ENCODE measurements around the gene IL17RC. TPM values are rescaled to one million over a fixed set of nuclear protein-coding genes. Genes with fewer than 3 reads are reported as not detected.
"Not testable (repeated sequence)": the region's sequence is repeated elsewhere in the genome, so short reads cannot be mapped to it uniquely, and the experiment has no call there.

The IL17RC gene, protein sequence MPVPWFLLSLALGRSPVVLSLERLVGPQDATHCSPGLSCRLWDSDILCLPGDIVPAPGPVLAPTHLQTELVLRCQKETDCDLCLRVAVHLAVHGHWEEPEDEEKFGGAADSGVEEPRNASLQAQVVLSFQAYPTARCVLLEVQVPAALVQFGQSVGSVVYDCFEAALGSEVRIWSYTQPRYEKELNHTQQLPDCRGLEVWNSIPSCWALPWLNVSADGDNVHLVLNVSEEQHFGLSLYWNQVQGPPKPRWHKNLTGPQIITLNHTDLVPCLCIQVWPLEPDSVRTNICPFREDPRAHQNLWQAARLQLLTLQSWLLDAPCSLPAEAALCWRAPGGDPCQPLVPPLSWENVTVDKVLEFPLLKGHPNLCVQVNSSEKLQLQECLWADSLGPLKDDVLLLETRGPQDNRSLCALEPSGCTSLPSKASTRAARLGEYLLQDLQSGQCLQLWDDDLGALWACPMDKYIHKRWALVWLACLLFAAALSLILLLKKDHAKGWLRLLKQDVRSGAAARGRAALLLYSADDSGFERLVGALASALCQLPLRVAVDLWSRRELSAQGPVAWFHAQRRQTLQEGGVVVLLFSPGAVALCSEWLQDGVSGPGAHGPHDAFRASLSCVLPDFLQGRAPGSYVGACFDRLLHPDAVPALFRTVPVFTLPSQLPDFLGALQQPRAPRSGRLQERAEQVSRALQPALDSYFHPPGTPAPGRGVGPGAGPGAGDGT
- 33.3 TPM for total RNA-seq

DNA sequence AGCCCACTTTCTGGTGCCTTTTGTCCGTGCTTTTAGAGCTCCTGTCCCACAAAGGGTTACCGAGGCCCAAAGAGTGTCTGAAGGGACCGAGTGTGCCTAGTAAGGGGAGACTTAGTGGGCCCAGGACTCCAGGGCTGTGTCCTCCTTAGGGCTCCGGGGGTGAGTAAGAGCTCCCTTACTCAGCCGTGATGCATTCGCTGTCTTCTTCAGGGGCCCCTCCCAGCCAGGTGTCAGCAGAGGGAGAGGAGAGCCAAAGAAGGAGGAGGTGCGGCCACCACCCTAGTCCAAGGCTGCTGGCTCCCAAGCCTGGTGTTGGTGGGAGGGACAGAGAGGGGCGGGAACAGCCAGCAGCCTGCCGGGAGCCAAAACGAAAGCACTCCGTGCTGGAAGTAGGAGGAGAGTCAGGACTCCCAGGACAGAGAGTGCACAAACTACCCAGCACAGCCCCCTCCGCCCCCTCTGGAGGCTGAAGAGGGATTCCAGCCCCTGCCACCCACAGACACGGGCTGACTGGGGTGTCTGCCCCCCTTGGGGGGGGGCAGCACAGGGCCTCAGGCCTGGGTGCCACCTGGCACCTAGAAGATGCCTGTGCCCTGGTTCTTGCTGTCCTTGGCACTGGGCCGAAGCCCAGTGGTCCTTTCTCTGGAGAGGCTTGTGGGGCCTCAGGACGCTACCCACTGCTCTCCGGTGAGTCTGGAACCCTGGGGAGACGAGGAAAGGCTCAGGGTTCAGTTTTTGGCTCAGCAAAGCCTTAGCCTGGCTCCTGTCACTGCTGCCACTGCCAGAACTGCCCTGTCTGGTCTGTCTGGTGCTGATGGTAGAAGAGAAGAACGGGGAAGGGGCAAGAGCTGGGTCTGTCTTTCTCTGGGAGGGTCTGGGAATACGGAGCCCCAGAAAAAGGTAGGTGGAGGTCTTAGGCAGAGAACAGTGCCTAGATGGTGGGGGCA, at the start of gene IL17RC:
Gene IL17RC, plus strand, starts transcription at position 365 of the 947 bp plus-strand sequence. Its CDS starts 218 bp downstream, at position 583.
- peak; percentile 86 for DNase-seq (ENCODE audit: low spot score)

DNA sequence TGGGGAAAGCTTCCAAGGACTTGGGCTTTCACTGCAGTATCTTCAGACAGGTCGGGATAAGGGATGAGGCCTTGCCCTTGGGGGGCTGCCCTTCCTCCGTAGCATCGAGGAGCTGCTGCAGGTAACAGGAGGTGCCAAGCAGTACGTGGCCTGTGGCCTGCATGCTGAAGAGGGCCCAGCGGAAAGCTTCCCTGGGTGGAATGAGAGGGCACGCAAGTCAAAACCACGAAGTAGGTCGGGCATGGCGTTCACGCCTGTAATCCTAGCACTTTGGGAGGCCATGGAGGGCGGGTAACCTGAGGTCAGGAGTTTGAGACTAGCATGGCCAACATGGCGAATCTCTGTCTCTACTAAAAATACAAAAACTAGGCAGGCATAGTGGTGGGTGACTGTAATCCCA, 49.8 kb upstream of the IL17RC start:
- DNase-seq (ENCODE audit: low spot score): no peak

DNA sequence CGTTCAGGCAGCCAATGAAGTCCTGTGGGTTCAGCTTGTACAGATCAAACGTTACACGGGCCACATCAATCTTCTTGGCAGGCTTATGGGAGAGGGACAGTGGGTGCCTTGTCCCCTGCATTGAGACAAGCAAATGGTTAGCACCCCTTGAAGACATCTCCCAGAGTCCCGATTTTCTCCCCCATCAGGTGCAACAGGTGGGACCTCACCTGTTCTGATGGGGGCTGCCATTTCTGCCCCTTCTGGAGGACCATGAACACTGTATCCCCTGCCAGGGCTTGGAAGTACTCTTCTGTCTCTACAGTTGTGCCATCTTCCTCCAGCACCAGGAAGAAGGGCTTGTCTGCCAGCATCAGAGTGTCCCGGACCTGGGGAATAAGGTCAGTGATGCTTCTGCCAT, 46.9 kb upstream of the IL17RC start:
- no peak for DNase-seq (ENCODE audit: low spot score)

DNA sequence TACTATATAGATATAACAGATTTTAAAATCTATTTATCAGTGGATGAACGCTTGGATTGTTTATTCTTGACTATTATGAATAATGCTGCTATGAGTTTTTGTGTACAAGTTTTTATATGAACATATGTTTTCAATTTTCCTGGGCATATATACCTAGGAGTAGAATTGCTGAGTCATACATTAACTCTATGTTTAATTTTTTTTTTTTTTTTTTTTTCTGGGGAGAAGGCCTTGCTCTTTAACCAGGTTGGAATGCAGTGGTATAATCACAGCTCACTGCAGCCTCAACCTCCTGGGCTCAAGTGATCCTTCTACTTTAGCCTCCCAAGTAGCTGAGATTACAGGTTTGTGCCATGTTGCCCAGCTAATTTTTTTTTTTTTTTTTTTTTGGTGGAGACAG, 45.9 kb upstream of the IL17RC start:
- no peak for DNase-seq (ENCODE audit: low spot score)

DNA sequence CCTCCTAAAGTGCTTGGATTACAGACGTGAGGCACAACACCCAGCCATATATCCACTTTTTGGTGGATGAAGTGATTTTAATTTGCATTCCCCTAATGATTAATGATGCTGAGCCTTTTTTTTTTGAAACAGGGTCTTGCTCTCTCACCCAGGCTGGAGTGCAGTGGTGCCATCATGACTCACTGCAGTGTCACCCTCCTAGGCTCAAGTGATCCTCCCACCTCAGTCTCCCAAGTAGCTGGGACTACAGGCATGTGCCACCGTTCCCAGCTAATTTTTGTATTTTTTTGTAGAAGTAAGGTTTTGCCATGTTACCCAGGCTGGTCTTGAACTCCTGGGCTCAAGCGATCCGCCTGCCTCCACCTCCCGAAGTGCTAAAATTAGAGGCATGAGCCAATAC, 44.8 kb upstream of the IL17RC start:
- DNase-seq (ENCODE audit: low spot score): not testable (repeated sequence)

DNA sequence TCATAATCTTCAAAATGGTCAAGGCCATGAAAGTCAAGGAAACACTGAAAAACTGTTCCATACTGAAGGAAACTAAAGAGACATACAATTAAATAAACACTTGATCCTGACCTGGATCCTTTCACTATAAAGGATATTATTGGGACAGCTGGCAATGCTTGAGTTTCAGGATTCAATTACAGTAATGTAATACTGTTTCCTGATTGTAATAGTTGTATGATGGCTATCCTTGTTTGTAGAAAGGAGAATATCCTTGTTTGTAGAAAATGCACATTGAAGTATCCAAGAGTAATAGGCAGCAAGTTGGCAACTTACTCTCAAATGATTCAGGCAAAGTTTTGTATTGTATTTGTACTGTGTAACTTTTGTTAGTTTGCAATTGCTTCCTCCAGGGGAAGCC, 41.5 kb upstream of the IL17RC start:
- no peak for DNase-seq (ENCODE audit: low spot score)

DNA sequence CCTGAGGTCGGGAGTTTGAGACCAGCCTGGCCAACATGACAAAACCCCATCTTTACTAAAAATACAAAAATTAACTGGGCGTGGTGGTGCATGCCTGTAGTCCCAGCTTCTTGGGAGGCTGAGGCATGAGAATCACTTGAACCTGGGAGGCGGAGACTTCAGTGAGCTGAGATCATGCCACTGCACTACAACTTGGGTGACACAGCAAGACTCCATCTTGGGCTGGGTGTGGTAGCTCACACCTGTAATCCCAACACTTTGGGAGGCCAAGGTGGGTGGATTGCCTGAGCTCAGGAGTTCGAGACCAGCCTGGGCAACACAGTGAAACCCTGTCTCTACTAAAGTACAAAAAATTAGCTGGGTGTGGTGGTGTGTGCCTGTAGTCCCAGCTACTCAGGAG, 40.6 kb upstream of the IL17RC start:
- DNase-seq (ENCODE audit: low spot score): not testable (repeated sequence)

DNA sequence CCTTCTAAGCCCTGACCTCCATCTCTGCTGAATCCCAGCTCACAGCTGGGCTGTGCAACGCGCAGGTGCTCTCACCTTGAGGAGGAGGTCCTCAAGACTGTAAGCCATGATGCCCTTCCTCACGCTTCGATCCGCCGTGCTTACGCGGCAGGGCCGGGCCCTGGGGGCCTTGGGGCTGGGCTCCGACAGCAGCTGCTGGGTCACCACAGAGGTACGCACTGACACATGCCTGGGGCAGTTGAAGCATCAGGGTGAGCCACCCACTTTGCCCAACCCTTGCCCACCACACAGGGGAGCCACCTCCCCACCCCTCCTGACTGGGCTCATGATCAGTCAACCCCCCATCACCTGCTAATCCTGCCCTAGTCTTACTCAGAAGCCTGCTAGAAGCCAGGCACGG, 39.9 kb upstream of the IL17RC start:
- no peak for DNase-seq (ENCODE audit: low spot score)

DNA sequence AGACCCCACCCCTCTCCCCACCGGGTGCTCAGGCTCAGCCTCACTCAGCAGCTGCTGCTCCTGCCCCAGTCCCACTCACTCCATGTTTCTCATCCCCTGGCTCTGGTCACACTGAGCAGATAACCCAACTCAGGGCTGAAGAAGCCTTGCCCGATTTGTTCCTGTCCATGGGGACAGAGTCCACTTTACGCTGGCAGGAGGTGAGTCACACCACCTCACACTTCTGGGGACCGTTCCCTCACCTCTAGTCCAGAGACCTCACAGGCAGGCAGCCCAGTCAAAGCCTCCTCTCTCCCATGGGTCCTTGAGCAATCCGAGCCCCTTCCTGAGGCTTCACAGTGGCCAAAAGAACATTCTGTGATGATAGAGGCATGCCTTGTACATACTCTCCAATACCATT, 38.2 kb upstream of the IL17RC start:
- DNase-seq (ENCODE audit: low spot score): peak; percentile 80

DNA sequence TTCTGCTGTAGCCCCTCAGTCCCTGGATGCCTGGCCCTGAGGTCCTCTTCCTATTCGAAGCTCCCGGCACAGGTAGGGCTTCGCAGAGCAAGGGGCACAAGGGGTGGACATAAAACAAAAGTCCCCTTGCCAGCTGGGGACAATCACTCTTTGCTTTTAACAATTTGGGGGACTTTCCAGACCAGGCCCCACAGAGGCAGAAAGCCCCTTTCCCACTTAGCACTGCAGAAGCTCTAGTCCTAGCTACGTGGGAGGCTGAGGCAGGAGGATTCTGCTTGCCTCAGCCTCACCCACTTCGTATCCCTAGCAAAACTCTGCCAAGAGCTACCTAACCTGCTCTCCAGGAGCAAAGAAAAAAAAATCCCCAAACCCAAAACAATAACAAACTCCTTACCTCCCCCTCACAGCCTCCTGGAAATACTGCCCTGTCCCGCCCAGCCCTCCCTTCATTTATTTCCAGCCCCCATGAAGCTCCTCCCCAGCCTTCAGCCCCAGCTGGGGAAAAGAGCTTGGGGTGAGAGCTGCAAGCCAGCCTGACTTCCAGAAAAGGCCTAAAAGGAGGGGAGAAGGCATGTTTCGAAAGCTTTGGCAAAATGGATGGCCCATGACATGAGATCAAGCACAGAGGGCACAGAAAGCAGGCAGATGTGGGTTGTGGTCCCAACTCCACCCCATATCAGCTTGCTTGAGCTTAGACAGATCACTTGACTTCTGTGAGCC, 36.9 kb upstream of the IL17RC start, which contains the start of gene CIDEC:
Gene CIDEC, minus strand, starts transcription at position 424 of the 720 bp plus-strand sequence. CDS start 1,767 bp downstream, outside the sequence.
- no peak for DNase-seq (ENCODE audit: low spot score)

DNA sequence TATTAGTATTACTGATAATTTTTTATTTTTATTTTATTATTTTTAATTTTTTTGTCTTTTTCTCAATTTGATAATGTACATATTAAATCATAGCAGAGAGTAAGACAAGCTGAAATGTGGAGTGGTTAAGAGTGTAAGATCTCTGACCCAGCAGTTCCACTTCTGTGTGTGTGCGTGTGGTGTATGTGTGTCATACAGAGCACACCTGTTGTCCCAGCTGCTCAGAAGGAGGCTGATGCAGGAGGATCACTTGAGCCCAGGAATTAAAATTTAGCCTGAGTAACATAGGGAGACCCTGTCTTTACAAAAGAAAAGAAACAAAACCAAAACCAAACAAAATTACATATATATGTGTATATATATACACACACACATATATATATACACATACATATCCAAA, 35.5 kb upstream of the IL17RC start:
- no peak for DNase-seq (ENCODE audit: low spot score)

DNA sequence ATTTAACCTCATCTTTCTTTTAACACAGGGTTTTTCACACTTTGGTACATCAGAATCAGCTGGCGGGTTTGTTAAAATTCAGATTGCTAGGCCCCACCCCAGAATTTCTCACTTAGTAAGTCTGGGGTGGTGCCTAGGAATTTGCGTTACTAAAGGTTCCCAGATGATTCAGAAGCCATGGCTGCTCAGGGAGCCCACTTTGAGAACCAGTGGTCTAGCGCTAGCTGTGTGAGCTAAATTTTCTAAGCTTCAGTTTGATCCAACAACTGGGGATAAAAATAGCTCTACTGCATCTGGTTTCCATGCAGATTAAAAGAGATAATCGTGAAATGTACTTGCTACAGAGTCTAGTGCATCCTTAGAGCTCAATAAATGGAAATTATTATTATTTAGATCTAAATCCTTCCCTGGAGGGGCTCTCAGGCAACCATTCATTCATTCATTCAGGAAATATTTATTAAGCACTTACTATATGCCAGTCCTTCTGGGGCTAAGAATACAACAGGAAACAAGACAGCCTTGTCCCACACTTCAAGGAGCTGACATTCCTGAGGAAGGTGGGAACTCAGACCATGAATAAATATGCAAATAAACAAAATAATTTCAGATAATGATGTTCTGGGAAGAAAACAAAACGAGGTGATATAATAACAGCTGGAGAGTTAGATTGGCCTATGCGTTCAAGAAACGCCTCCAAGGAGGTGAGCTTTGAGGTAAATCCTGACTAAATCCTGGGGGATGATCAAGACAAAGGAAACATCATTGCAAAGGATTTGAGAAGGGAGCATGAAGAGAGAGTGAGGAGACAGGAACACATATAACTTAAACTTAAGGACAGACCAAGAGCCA, 33.0 kb upstream of the IL17RC start:
- no peak for DNase-seq (ENCODE audit: low spot score)

DNA sequence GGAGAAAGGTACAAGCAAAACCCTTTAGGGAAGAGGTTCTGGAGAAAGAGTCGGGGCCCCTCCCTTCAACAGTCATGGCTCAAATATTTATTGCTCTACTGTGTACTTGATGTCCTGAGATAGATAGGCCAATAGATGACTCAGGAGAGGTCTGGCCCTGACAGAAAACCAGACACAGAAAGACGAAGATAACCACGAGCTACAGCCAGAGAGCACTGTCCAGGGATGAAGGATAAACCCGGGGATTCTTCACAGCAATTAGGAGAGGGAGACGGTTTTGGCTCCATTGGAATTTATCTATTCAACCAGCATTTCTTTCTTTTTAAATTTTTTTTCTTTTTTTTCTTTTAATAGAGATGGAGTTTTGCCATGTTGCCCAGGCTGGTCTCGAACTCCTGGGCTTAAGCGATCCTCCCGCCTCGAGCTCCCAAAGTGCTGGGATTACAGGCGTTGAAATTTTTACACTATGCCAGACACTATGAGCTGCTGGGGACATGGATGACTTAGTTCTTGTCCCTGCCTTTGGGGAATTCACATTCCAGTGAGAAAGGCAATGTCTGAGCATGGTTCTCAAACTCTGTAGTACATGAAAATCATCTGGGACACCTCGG, 32.2 kb upstream of the IL17RC start:
- DNase-seq (ENCODE audit: low spot score): no peak

DNA sequence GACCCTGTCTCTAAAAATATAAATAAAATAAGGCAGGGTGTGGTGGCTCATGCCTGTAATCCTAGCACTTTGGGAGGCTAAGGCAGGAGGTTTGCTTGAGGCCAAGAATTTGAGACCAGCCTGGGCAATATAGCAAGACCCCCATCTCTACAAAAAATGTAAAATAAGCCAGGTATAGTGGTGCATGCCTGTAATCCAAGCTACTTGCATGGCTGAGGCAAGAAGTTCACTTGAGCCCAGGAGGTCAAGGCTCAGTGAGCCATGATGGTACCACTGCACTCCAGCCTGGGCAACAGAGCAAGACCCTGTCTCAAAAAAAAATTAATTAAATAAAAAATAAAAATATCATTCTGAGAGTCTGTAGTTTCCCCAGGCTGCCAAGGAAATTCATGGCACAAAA, 30.6 kb upstream of the IL17RC start:
- DNase-seq (ENCODE audit: low spot score): no peak

DNA sequence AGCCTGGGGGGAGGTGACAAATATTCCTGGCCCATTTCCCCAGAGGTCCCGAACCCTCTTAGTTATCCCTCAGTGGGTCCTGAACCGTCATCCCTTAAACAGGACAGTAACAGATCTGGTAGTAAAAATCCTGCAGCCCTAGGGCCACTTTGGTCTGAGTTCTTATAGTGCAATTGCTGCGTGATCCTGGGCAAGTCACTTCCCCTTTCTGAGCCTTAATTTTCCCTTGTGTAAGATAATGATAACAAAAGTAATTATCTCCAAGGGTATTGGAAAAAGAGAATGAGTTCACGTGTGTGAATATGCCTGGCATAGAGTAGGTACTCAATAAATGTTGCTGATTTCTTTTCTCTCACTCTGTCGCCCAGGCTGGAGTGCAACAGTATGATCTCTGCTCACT, 29.4 kb upstream of the IL17RC start:
- no peak for DNase-seq (ENCODE audit: low spot score)

DNA sequence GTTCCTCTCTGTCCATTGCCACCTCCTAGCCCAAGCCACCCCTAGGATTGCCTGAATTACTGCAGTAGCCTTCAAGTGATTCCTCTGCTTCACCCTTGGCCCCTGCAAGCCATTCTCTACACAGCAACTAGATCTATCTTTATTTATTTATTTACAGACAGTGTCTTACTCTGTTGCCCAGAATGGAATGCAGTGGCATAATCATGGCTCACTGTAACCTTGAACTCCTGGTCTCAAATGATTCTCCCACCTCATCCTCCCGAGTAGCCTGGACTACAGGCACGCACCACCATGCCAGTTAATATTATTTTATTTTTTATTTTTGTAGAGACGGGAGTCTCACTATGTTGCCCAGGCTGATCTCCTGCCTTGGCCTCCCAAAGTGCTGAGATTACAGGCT, 28.4 kb upstream of the IL17RC start:
- DNase-seq (ENCODE audit: low spot score): no peak

DNA sequence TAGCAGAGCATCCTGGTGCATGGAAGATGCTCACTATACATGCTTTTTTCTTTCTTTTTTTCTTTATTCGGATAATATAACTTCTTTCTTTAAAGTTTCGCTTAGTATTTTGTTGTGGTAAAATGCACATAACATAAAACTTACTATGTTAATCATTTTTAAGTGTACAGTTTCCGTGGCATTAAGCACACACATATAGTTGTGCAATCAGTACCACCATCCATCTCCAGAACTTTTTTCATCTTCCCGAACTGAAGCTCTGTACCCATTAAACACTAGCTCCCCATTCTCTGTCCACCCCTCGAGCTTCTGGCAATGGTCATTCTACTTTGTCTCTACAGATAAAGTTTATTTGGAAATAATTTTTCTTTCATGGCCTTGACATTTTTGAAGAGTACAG, 27.5 kb upstream of the IL17RC start:
- no peak for DNase-seq (ENCODE audit: low spot score)

DNA sequence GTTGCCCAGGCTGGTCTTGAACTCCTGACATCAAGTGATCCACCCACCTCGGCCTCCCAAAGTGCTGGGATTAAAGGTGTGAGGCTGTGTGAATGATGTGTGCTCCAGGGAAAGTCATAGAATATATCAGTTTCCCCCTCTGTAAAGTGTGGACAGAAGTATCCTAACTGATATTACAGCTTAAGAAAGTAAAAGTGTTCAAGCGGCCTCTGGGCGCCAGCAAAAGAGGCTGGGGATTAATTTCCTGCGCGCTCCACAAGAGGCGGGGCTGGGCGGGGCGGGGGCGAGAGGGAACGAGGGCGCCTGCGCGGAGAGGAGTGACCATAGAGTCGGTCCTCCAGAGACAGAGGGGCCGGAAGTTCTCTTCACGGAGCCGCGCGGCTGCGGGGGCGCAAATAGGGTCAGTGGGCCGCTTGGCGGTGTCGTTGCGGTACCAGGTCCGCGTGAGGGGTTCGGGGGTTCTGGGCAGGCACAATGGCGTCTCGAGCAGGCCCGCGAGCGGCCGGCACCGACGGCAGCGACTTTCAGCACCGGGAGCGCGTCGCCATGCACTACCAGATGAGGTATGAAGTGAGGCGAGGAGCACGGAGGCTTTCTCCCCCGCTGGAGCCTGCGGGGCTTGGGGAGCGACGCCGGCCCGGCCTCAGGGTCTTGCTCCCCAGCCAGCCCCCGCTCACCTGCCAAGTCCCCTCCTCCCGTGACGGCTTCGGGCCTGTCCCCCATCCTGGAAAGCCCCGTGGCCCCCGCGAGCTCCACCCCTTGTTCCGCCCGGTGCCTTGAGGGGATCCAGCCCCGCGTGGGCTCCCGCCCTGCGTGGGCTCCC, 26.4 kb upstream of the IL17RC start, which contains the start of gene JAGN1:
Gene JAGN1, plus strand, starts transcription at position 362 of the 823 bp plus-strand sequence. Its CDS starts 113 bp downstream, at position 475.
- peak; percentile 92 for DNase-seq (ENCODE audit: low spot score)

DNA sequence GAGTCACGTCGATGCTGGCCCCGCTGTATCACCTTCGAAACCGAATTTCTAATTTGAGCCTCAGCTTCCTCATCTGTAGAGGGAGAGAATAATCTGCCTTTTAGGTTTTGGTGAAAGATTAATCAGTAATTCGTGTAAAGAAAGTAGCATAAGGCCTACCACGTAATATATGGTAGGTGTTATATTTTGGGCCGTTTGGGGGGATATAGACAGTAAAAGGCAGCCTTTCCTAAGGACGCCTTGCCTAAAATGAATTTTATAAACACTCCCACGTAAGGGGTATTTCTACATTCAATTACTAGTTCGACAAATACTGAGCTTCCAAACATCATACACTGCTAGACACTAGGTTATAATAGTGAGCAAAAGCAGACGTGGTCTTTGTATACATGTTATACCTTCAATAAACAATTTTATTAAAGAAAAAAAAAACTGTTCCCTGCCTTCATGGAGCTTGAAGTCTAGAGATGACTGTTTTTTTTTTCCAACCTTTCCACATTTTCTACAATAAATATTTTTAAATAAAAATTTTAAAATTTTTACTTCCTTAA, 25.8 kb upstream of the IL17RC start:
- DNase-seq (ENCODE audit: low spot score): no peak

All from mucosa of gallbladder (tissue), 1 donor.